ENCODE data around the gene IGSF5.

IGSF5 gene

DNA sequence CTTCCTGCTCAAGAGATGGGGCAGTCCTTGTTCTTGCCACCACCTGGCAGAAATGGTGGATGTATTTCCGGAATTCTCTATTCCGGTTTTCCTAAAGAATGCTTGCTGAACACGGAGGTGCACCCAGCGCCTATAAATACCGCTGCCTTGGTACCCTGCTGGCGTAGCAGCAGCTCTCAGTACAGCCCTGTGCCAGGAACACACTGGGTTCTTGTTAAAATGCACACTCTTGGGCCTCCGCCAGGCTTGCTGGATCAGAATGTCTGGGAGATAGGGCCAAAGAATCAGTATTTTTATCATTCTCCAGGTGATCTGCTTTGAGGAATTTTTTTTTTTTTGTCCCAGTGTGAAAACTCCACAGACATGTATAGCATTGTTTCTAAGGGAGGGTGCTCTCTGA lies 54.2 kb downstream of the IGSF5 start:
- H3K4me1 ChIP-seq (ENCODE audit: insufficient read depth, poor library complexity, severe bottlenecking): no peaks in the 10 kb centered on the region
- no peak for ATAC-seq (ENCODE audit: low read depth)
- TF ChIP-seq, protein P1, sequence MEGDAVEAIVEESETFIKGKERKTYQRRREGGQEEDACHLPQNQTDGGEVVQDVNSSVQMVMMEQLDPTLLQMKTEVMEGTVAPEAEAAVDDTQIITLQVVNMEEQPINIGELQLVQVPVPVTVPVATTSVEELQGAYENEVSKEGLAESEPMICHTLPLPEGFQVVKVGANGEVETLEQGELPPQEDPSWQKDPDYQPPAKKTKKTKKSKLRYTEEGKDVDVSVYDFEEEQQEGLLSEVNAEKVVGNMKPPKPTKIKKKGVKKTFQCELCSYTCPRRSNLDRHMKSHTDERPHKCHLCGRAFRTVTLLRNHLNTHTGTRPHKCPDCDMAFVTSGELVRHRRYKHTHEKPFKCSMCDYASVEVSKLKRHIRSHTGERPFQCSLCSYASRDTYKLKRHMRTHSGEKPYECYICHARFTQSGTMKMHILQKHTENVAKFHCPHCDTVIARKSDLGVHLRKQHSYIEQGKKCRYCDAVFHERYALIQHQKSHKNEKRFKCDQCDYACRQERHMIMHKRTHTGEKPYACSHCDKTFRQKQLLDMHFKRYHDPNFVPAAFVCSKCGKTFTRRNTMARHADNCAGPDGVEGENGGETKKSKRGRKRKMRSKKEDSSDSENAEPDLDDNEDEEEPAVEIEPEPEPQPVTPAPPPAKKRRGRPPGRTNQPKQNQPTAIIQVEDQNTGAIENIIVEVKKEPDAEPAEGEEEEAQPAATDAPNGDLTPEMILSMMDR (IDR thresholded peaks at IDR 0.05; ENCODE audit: poor library complexity, severe bottlenecking): no peak
- no peak overlapping the region for H3K4me3 ChIP-seq (ENCODE audit: severe bottlenecking)
- H3K27ac ChIP-seq (ENCODE audit: poor library complexity, severe bottlenecking): no peak overlapping the region
- no peak for DNase-seq (ENCODE audit: low spot score)
- H3K27me3 ChIP-seq (ENCODE audit: insufficient read depth, poor library complexity, severe bottlenecking): peaks cover 4% of the 10 kb centered on the region
- no peaks in the 10 kb centered on the region for H3K9me3 ChIP-seq (ENCODE audit: severe bottlenecking)
- H3K36me3 ChIP-seq (ENCODE audit: low read depth): no peaks in the 10 kb centered on the region

DNA sequence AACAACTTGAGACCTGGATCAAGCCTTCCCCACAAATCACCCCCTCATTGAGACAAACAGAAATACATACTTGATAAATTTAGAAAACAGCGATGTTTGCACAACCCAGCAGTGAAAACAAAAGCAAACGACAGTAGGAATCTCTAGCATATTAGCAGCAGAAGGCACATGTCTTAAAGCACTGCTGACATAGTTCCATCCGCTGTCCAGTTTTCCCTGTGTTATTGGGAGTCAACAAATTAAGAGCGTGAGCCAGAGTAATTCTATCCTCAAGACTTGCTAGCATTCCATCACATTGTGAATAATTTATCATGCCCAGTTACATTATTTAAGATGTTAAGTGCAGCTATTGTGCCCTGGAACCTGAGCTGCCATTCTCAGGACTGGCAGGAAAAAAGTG lies 55.3 kb downstream of the IGSF5 start:
- peaks cover 4% of the 10 kb centered on the region for H3K27me3 ChIP-seq (ENCODE audit: insufficient read depth, poor library complexity, severe bottlenecking)
- H3K36me3 ChIP-seq (ENCODE audit: low read depth): no peaks in the 10 kb centered on the region
- no peak overlapping the region for H3K27ac ChIP-seq (ENCODE audit: poor library complexity, severe bottlenecking)
- ATAC-seq (ENCODE audit: low read depth): no peak
- no peak for DNase-seq (ENCODE audit: low spot score)
- H3K9me3 ChIP-seq (ENCODE audit: severe bottlenecking): no peaks in the 10 kb centered on the region
- no peaks in the 10 kb centered on the region for H3K4me1 ChIP-seq (ENCODE audit: insufficient read depth, poor library complexity, severe bottlenecking)
- no peak overlapping the region for H3K4me3 ChIP-seq (ENCODE audit: severe bottlenecking)
- TF ChIP-seq, protein P1 (IDR thresholded peaks at IDR 0.05; ENCODE audit: poor library complexity, severe bottlenecking): no peak

DNA sequence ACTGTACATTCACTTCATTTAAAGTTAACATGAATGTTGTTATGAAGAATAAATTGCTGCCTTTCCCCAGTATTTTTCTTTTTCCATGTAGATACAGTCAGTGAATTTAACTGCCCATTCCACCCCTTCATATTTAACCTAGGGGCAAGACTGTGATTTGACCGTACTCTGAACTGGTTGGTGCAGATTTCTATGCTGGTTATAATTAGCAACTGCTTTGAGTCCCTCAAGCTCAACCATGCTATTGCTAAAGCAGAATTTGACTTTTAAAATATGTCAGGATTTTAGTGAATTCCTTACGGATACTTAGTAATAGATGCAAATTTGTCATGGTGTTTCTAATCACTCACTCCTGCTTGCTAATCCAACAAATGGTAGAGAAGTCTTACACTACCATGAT lies 57.2 kb downstream of the IGSF5 start:
- Histone ChIP-seq H3K27ac (ENCODE audit: poor library complexity, severe bottlenecking) (no peak overlapping the region), H3K27me3 (ENCODE audit: insufficient read depth, poor library complexity, severe bottlenecking) (peaks cover 4% of the 10 kb centered on the region), H3K4me3 (ENCODE audit: severe bottlenecking) (no peak overlapping the region), H3K36me3 (ENCODE audit: low read depth) (no peaks in the 10 kb centered on the region), H3K9me3 (ENCODE audit: severe bottlenecking) (no peaks in the 10 kb centered on the region), H3K4me1 (ENCODE audit: insufficient read depth, poor library complexity, severe bottlenecking) (no peaks in the 10 kb centered on the region)
- DNase-seq (ENCODE audit: low spot score) (no peak), ATAC-seq (ENCODE audit: low read depth) (no peak)
- TF ChIP-seq, protein P1 (IDR thresholded peaks at IDR 0.05; ENCODE audit: poor library complexity, severe bottlenecking): no peak

DNA sequence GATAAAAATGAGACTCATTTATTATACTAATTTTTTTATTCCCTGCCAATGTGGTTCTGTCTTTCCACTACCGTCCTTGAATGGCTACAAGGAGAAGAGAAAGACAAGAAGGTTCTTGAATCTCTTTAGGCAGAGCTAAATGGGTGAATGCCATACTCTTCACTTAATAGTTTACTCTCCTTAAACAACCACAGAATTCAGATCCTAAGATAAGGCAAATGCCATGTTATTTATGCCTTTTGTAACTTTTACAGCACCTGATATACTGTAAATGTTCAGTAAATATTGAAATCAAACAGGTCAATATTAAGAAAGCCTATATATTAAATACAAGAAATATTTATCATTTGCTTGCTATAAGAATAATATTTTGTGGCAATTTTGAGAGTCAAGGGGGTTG lies 58.4 kb downstream of the IGSF5 start:
- H3K9me3 ChIP-seq (ENCODE audit: severe bottlenecking): no peaks in the 10 kb centered on the region
- ATAC-seq (ENCODE audit: low read depth): no peak
- TF ChIP-seq, protein P1 (IDR thresholded peaks at IDR 0.05; ENCODE audit: poor library complexity, severe bottlenecking): no peak

DNA sequence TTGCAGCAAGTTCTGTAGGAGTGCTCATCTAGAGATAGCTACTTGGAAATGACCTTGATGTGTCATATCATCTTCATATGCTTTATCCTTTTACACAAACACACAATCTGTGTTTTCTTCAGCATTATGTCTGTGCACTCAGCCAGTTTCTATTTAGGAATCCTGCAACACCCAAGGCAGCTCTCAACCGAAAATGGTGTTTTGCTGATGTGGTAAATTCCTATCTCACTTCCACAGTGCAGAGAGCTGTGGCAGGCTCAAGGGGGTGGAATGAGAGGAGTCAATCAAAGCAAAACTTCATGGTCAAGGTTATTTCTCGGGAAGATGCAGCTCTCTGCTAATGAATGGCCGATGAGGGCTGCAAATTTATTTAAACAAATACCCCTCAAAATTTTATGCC lies 59.3 kb downstream of the IGSF5 start:
- Histone ChIP-seq H3K9me3 (ENCODE audit: severe bottlenecking) (no peaks in the 10 kb centered on the region), H3K27me3 (ENCODE audit: insufficient read depth, poor library complexity, severe bottlenecking) (peaks cover 4% of the 10 kb centered on the region), H3K36me3 (ENCODE audit: low read depth) (no peaks in the 10 kb centered on the region), H3K4me3 (ENCODE audit: severe bottlenecking) (no peak overlapping the region), H3K27ac (ENCODE audit: poor library complexity, severe bottlenecking) (no peak overlapping the region), H3K4me1 (ENCODE audit: insufficient read depth, poor library complexity, severe bottlenecking) (no peaks in the 10 kb centered on the region)
- DNase-seq (ENCODE audit: low spot score): no peak
- TF ChIP-seq, protein P1 (IDR thresholded peaks at IDR 0.05; ENCODE audit: poor library complexity, severe bottlenecking): no peak
- no peak for ATAC-seq (ENCODE audit: low read depth)

More for the DNA sequence above, 58.4 kb downstream of the IGSF5 start:
- Histone ChIP-seq H3K36me3 (ENCODE audit: low read depth) (no peaks in the 10 kb centered on the region), H3K27me3 (ENCODE audit: insufficient read depth, poor library complexity, severe bottlenecking) (peaks cover 4% of the 10 kb centered on the region), H3K27ac (ENCODE audit: poor library complexity, severe bottlenecking) (no peak overlapping the region), H3K4me3 (ENCODE audit: severe bottlenecking) (no peak overlapping the region), H3K4me1 (ENCODE audit: insufficient read depth, poor library complexity, severe bottlenecking) (no peaks in the 10 kb centered on the region)
- DNase-seq (ENCODE audit: low spot score): no peak

Measured in RWPE2 (cell line).